Bone marrow (tissue), 2 donors: ENCODE results near the gene IDI1.

Experiments
- DNase-seq, 2 donors: peaks; one replicate each; lab custom pipeline; 2025; lab: John Stamatoyannopoulos, UW

The IDI1 gene

GRCh38 chr10:994836-995558 lies 53.9 kb downstream of the IDI1 start:
- no peak for DNase-seq

DNA sequence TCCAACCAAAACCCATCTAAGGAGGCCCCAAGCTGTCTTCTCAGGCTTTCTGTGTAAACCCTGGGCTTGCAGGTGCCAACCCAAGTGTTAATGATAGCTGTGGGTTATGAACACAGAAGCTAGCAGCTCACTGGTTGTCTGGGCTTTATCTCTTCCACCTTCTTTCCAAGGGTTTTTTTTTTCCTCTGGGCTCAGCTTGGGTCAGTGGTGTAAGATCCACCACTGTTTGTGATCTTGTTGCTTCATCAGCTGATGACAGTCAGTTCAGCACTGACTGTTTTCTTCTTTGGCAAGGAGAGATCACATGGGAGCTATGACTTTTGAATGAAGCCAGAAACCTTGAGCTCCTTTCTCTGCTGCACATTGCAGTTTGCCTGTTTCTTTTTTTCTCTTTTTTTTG lies 56.0 kb downstream of the IDI1 start:
- DNase-seq = no peak

DNA sequence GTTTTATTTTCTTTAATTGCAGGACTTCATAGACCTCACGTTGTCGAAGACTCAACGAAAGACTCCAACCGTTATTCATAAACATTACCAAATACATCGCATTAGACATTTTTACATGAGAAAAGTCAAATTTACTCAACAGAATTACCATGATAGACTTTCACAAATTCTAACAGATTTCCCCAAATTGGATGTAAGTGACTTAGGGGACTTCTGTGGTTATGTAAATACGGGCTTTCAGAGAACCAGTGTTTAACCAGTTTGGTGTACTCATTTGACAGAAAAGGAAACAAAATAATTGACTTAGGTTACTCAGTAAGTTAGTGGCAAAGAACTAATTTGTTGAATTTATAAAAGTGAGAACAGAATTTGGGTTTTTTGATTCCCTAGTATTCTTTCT lies 56.5 kb downstream of the IDI1 start:
- DNase-seq = no peak

DNA sequence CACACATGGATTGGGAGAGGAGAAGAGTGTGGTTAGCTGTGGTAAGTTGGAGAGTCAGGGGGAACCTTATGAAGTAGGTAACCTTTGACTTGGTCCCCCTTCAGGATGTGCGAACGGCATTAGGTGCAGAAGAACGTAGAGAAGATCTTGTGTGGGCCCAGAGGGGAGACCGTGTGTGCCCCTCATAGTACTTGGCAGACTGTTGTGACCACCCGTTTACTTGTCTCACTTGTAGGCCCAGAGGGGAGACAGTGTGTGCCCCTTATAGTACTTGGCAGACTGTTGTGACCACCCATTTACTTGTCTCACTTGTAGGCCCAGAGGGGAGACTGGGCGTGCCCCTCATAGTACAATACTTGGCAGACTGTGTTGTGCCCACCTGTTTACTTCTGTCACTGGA lies 58.1 kb downstream of the IDI1 start:
- no peak for DNase-seq
